Hepatocyte (in vitro differentiated cells): ENCODE measurements around the gene SLX1B. TPM values are rescaled to one million over a fixed set of nuclear protein-coding genes. Genes with fewer than 3 reads are reported as not detected.

ENCODE experiments used
- polyA plus RNA-seq: library from polyadenylated mRNA; unstranded; fragments of >200 nt; fragmentation: Nextera tagmentation; extraction: Ambion mirVana; gene quantifications from 2 replicates; pipeline ENCODE4 v1.2.1, GENCODE V29; 2016
- small RNA-seq: library from RNA; depleted of rRNA; stranded (forward); fragments of <200 nt; gene quantifications from one replicate; pipeline ENCODE3, GENCODE V24; 2014
- total RNA-seq: library from RNA; depleted of rRNA; stranded (reverse); fragments of >200 nt; gene quantifications from 2 replicates; pipeline ENCODE4 v1.2.3, GENCODE V29; 2014

SLX1B gene
- total and polyA plus RNA-seq, 2 experiments from 2014 or later, result 14.2 to 32.7 TPM

Small RNA genes within 50 kb of the gene (small RNA-seq; reads per million reads assigned to genes)
- not detected for gene AC133555.2

Other genes starting within 250 kb of the SLX1B start
- gene NPIPB11, start 47.8 kb upstream of the SLX1B start, total RNA-seq, result 0.96 and 1.9 TPM in 2 replicates
- 1.3 and 1.5 TPM in 2 replicates for gene NPIPB11, start 47.8 kb upstream of the SLX1B start, polyA plus RNA-seq
- gene BOLA2, start 182 bp upstream of the SLX1B start, total RNA-seq, result 9.7 and 14.0 TPM in 2 replicates
- 10.4 and 12.9 TPM in 2 replicates for gene BOLA2, start 182 bp upstream of the SLX1B start, polyA plus RNA-seq
- 33.3 and 40.0 TPM in 2 replicates for gene SULT1A4, start 5.4 kb downstream of the SLX1B start, total RNA-seq
- 26.1 and 43.0 TPM in 2 replicates for gene SULT1A4, start 5.4 kb downstream of the SLX1B start, polyA plus RNA-seq
- 11.5 and 14.3 TPM in 2 replicates for gene NPIPB12, start 51.9 kb downstream of the SLX1B start, total RNA-seq
- 39.0 and 48.2 TPM in 2 replicates for gene NPIPB12, start 51.9 kb downstream of the SLX1B start, polyA plus RNA-seq
- 0.03 and 0.08 TPM in 2 replicates for gene SPN, start 208.7 kb downstream of the SLX1B start, total RNA-seq
- gene SPN, start 208.7 kb downstream of the SLX1B start, polyA plus RNA-seq, result 0.05 and 0.57 TPM in 2 replicates
- 217 and 222 TPM in 2 replicates for gene QPRT, start 224.6 kb downstream of the SLX1B start, total RNA-seq
- gene QPRT, start 224.6 kb downstream of the SLX1B start, polyA plus RNA-seq, result 340 and 371 TPM in 2 replicates